HG02588 (cell line): ENCODE data around the gene ITGBL1.

Source experiments
- ATAC-seq: cut with Tn5 transposase; IDR thresholded peaks from one replicate; pipeline ENCODE4 v1.9.1; 2021; ENCODE audit warnings: mild to moderate bottlenecking, moderate library complexity; ENCODE audit not compliant: unreplicated experiment

Gene ITGBL1

GRCh38 chr13:101621099-101621498, 168.6 kb downstream of the ITGBL1 start:
- no peak for ATAC-seq

DNA sequence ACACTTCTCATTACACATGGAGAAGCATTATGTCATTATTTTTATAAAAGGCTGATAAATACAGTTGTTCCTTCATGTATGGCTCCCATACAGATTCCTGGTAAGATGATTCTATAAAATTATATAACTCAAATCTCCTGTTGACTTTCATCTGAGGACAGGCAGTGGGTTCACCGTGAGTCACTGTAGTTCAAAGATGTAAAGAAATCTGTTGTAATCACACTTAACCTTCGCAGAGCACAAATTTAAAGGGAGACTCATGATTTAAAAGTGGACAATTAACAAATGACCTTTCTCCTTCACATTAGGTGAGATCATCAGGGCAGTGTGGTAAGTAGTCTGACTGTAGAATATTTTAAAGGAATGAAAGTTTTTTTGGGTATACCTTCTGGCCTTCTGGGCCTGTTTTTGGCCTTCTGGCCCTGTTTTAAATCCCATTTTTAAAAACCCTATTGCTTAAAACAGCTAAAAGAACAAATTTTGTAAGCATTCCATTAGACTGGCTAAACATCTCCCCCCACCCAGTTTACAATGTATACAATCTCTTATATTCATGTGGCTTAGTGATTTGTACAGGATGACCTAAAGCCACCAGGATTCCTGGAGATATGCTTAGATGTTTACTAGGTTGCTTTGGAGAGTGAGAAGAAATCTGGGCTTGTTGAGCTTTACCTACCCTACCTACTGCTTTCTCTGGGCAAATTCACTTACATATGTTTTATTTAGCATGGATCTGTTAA, 171.2 kb downstream of the ITGBL1 start:
- ATAC-seq, result no peak

GRCh38 chr13:101624210-101624922, 171.9 kb downstream of the ITGBL1 start:
- no peak for ATAC-seq

DNA sequence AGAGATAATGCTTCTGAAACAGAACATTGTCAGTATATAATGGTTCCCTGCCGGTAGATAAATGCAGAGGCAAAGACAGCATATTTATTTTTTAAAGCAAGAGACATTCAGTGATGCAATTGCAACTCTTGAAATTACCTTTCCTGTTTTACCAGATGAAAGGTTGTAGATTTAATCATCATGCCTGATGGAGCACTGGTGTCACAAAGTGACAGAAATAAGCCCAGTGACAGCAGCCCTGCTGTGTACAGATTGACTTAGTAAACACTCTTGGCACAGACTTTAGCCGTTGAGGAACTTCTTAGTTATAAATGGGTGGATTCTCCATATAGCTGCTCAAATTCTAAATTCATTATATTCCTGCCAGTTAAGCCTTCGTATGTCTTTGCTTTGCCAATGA, 172.5 kb downstream of the ITGBL1 start:
- ATAC-seq, result no peak

- ATAC-seq, result peak; percentile 86
Measured at GRCh38 chr13:101626925-101627555, 174.6 kb downstream of the ITGBL1 start.

GRCh38 chr13:101627556-101627943, 175.1 kb downstream of the ITGBL1 start:
- ATAC-seq, result peak; percentile 38

GRCh38 chr13:101628900-101629299, 176.4 kb downstream of the ITGBL1 start:
- ATAC-seq, result no peak

GRCh38 chr13:101631395-101631794, 178.9 kb downstream of the ITGBL1 start:
- ATAC-seq, result no peak

- no peak for ATAC-seq
Measured at GRCh38 chr13:101634142-101634541, 181.7 kb downstream of the ITGBL1 start.

GRCh38 chr13:101639711-101640110, 187.2 kb downstream of the ITGBL1 start:
- ATAC-seq, result no peak

DNA sequence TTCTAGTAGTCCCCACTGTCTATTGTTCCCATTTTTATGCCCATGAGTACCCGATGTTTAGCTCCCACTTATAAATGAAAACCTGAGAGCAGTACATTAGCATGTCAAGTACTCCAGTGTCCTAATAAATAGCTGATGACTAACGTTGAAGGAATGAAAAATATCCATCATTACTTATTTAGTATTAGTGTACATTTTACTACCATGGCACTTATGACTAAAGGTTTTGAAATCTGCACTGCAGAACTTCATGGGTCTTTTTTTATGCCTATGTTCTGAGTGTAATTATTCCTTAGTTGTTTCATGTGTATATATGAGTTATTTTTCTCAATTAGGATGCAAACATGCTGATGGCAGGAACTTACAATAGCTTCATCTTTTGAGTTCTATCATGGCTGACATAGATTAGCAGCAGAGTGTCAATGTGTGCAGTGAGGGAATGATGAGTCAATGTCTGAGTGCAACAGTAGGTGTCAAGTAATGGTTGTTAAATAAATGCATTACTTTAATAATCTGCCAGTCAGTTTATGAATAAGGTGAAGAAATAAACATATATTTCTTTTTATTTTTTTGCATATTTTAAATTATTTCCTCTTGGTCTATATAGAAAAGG, 188.4 kb downstream of the ITGBL1 start:
- ATAC-seq, result no peak

DNA sequence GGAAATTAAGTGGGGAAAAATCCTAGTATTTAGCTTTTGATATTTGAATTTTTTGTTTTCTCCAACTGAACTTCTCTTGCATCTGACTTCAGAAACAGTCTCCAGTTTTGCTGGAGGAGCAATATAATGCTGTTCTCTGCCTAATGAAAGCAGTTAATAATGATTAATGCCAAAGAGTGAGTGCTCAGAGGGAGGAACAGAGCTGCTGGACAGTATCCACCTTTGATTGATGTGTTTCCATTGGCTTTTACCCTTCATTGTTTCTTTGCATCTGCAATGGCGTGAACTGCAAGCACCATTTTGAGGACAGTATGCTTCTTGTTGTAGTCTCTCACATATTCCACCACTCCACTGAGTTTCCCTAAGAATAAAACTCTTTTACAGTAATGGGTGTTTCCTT, 193.4 kb downstream of the ITGBL1 start:
- ATAC-seq, result no peak

- no peak for ATAC-seq
Measured at GRCh38 chr13:101647760-101648159, 195.3 kb downstream of the ITGBL1 start.

DNA sequence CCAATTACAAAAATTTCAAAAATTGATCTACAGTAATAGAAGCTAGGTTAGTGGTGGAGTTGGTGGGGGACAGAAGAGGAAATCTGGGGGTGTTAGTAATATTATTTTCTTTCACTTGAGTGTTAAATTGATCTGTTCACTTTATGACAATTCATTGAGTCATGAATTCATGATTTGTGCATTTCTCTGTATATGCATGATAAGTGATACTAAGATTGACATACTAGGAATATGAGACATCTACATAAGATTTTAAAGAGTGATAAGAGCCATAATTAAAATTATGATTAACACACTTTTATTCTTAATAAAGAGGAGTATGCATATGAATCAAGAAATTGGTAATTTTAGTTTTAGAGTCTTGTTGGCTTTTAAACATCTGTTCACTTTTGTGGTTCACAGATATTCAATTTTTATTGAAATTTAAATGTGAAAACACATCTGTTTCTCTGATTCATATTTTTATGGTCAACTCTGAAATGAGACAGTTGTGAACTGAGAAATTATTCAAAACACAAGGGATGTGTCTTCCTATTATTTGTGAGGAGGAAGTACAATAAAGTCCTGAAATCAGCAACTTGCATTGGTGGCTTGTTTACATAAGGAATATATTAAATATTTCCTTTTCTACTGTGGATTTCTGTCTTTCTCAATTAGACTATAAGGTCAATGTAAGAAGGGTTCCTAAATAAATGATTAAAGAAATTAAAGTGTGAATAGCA, 196.5 kb downstream of the ITGBL1 start:
- no peak for ATAC-seq

GRCh38 chr13:101649488-101650126, 197.1 kb downstream of the ITGBL1 start:
- ATAC-seq, result no peak

- ATAC-seq, result no peak
Measured at GRCh38 chr13:101654883-101655282, 202.4 kb downstream of the ITGBL1 start.

- ATAC-seq, result no peak
Measured at GRCh38 chr13:101655435-101655834, 203.0 kb downstream of the ITGBL1 start.

DNA sequence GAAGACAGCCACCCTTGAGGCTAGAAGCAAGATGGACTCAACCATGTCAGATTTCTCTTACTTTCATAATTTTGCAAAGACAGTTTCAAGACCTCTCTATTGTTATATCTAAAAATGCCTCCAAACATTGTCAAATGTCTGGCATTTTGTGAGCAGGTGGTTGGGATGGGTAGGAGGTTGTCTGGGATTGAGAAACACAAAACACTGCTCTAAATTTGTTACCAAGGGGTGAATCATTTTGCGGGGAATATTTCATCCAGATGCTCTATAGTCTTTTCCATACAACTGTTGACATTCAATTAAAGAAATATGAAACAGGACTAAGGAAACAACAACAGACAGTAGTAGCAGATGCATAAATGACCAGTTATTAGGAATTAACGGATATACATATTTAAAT, 208.2 kb downstream of the ITGBL1 start:
- no peak for ATAC-seq

DNA sequence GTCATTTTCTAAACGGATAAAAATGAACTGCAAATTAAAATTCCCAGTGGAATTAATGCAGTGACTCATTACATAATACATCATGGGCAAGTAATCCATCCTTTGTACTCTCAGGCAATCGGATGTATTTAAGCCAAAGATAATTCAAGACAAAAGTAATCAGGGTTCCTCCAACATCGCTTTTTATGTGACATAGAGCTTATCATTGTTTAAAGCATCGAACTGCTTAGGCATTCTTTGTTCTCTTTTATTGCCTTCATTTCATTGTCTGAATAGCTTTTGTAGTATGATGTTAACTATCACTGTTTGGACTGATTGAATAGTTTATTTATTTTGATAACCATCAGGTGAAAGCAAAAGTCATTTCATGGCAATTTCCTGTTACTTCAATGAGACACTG, 209.4 kb downstream of the ITGBL1 start:
- ATAC-seq, result no peak

DNA sequence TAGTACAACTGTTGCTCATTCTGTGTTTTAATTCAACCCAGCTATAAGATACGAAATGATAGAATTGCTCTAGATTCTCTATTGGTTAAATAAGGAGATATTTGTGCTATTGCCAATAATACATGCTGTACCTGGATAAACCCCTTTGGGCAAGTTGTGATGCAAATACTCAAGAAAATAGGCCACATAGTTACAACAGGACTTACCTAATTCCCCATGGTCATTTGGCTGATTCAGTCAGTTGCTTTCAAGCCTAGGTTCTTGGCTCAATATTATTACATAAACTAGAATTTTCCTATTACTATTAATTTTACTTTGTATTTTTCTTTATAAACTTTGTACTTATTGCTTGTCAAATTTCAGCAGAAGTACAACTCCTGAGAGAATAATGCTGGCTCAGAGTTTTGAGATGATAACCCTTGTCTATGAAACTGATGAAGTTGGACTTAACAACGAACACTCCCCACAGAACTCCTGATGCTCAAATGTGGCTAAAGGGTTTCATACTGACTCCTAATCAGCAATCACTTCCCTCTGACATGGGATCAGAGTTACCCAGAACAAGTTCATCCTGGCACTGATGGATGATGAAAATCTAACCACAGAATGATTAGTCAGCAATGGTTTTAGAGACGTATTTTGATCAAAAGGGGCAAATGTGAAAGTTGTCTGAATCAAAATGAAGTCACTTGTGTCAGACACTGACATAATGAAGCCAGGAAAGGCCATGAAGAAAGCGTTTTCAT, 221.1 kb downstream of the ITGBL1 start:
- ATAC-seq, result no peak
